HG03432 (cell line): ENCODE data around the gene DEFB125.

Experiments
- ATAC-seq: cut with Tn5 transposase; IDR thresholded peaks from one replicate; pipeline ENCODE4 v1.9.1; 2021; ENCODE audit warnings: mild to moderate bottlenecking, moderate library complexity; ENCODE audit not compliant: unreplicated experiment

Gene DEFB125

DNA sequence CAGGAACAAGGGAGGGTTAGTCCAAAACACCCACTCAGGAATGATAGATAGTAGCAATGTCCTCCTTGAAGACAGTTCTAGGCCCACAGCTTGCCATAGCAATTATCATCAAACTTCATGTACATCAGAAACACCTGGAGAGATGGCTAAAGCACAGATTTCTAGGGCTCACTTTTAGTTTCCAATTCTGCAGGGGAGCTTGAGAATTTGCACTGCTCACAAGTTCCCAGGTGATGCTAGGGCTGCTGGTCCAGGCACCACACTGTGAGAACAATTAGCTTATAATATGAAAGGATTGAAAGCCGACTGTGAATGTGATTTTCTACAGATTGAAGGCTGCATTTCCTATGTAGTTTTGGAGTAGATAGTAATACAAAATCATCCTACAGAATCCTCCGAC, 58.4 kb downstream of the DEFB125 start:
- ATAC-seq, result no peak
